ENCODE results near the gene LCE6A.

LCE6A gene

DNA sequence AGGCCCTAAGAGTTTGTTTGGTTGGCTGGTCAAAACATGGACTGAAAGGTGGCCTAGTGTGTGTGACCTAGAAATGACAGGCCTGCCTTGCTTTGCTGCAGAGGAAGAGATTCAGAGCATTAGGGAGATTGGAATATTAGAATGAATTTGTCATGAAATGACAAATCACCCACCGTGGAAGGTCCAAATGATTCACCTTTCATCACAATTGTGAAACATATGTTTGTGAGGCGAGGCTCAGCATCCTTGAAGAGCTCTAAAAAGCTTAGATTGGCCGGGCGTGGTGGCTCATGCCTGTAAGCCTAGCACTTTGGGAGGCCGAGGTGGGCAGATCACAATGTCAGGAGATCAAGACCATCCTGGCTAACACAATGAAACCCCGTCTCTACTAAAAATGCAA is 25.3 kb upstream of the LCE6A start:
- no peak for DNase-seq (ENCODE audit: low read depth)
- no peak overlapping the region for H3K4me3 ChIP-seq (replicated peaks; ENCODE audit: low read depth, low read length)
- TF ChIP-seq, protein P1, sequence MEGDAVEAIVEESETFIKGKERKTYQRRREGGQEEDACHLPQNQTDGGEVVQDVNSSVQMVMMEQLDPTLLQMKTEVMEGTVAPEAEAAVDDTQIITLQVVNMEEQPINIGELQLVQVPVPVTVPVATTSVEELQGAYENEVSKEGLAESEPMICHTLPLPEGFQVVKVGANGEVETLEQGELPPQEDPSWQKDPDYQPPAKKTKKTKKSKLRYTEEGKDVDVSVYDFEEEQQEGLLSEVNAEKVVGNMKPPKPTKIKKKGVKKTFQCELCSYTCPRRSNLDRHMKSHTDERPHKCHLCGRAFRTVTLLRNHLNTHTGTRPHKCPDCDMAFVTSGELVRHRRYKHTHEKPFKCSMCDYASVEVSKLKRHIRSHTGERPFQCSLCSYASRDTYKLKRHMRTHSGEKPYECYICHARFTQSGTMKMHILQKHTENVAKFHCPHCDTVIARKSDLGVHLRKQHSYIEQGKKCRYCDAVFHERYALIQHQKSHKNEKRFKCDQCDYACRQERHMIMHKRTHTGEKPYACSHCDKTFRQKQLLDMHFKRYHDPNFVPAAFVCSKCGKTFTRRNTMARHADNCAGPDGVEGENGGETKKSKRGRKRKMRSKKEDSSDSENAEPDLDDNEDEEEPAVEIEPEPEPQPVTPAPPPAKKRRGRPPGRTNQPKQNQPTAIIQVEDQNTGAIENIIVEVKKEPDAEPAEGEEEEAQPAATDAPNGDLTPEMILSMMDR (IDR thresholded peaks at IDR 0.05; ENCODE audit: low read length, missing control alignments): no peak

DNA sequence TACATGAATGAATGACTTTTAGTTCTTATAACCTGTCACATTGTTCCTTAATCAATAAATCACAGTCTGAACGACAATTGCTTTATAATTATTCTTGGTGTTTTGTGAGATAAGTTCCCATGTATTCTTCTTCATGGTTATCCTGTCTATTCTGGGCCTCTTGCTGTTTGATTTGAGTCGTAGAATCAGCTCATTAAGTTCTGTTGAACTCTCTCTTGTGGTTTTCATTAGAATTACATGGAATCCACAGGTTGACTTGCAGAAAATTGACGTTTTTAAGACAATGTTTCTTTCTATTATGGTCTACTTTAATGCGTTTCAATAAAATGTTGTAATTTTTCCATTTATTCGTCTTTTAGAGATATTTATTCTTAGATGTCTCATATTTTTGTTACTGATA is 19.4 kb upstream of the LCE6A start:
- DNase-seq (ENCODE audit: low read depth): no peak
- TF ChIP-seq, protein P1 (IDR thresholded peaks at IDR 0.05; ENCODE audit: low read length, missing control alignments): no peak
- H3K4me3 ChIP-seq (replicated peaks; ENCODE audit: low read depth, low read length): no peak overlapping the region

DNA sequence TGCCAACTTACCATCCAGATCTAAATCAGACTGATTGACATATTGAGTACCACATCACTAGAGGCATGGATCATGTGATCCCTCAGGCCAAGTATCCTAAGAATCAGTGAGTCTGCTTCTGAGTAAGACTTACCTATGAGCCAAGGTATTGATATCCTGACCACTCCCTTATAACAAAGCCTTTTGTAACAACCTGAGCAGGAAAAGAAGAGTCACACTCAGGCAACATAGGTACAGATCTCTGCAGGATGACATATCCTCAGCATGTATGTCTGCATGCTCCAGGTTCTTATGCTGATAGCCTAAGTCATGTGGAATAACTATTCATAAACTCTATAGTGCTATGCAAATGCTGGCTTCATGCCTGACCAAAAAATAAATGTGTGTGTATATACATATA is 17.7 kb upstream of the LCE6A start:
- no peak overlapping the region for H3K4me3 ChIP-seq (replicated peaks; ENCODE audit: low read depth, low read length)
- TF ChIP-seq, protein P1 (IDR thresholded peaks at IDR 0.05; ENCODE audit: low read length, missing control alignments): no peak
- no peak for DNase-seq (ENCODE audit: low read depth)

DNA sequence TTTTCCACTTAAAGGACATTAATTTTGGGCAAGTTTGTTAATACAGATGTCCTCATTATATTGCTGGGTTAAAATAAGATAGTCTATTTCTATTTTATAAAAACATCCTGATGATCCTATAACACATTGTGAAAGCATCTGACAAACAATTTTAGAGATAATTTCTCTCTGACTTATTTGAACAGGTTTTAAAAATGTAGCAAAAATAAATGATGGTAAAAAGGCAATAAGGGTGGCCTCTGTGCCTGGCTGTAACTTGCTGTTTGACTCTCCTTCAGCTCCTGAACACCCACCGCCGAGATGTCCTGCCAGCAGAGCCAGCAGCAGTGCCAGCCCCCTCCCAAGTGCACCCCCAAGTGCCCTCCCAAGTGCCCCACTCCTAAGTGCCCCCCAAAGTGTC is 15.5 kb upstream of the LCE6A start, which contains the start of gene LCE1A:
TSS of gene LCE1A (plus strand) at position 301 of the 400 bp plus-strand sequence. CDS start at position 301, 0 bp downstream.
- no peak within 1 kb of the TSS for H3K4me3 ChIP-seq (replicated peaks; ENCODE audit: low read depth, low read length)
- no peak for DNase-seq (ENCODE audit: low read depth)
- TF ChIP-seq, protein P1 (IDR thresholded peaks at IDR 0.05; ENCODE audit: low read length, missing control alignments): no peak

DNA sequence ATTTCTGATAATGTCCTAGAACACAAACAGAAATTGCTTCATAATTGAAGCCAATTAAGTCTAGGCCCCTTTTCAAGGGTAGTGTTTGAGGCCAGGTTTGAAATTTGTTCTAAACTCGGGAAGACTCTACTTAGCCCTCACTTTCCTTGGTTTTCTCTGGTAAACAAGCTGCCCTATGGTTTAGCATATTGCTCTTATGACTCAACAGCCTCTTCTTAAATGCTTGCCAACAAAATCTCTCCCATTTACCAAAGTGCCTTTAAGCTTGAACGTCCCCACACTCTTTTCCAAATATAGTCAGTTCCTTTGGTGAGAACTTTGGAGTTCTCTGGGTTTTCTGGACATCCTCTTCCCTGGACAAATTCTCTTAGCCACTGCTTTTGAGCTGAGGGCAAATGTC is 5.8 kb upstream of the LCE6A start:
- DNase-seq (ENCODE audit: low read depth): no peak
- TF ChIP-seq, protein P1 (IDR thresholded peaks at IDR 0.05; ENCODE audit: low read length, missing control alignments): no peak
- H3K4me3 ChIP-seq (replicated peaks; ENCODE audit: low read depth, low read length): no peak overlapping the region

DNA sequence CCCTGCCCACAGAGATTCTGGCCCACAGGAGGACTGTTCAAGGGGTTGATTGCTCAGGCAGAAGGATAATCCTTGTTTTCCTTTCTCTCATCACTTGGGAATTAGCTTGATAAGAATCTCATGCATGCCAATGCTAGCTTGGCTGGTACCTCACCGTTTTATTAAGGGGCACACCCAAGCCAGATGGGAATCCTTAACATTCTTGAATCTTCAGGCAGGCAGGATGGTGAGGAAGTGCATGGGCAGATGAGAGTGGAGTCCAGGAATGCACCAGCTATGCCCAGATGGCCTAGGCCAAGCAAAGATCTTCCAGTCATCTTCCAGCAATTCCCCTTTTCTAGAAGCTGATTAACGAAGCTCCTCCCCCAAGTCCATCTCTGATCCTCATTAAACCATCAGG is 13.0 kb downstream of the LCE6A start:
- no peak for DNase-seq (ENCODE audit: low read depth)
- TF ChIP-seq, protein P1 (IDR thresholded peaks at IDR 0.05; ENCODE audit: low read length, missing control alignments): no peak
- H3K4me3 ChIP-seq (replicated peaks; ENCODE audit: low read depth, low read length): no peak overlapping the region

DNA sequence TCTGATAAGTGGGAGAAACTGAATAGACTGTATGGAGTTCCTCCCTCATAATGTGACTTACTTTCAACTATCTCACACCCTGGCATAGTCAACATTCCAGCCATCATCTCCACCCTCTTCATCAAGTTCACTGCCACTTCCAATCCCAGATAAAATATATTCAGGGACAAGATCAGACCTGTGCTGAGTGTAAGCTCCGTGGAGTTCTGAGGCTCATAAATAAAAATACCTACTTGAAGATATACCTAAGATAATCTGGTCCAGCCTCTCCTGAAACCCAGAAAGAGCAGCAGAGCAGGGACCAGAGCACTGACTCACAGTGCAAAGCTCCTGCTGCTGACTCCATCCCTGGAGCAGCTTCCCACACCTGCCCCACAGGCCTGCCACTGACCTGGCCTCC is 15.4 kb downstream of the LCE6A start:
- no peak overlapping the region for H3K4me3 ChIP-seq (replicated peaks; ENCODE audit: low read depth, low read length)
- TF ChIP-seq, protein P1 (IDR thresholded peaks at IDR 0.05; ENCODE audit: low read length, missing control alignments): no peak
- DNase-seq (ENCODE audit: low read depth): no peak

Measured in fibroblast of pulmonary artery (primary cell).